Measurements from ENCODE around the gene NCAM1. TPM values are rescaled to one million over a fixed set of nuclear protein-coding genes. Genes with fewer than 3 reads are reported as not detected.
A peak's percentile ranks its signal among the peaks of the same experiment; 100 is the strongest.

The NCAM1 gene
- total RNA-seq, 1 experiment from 2014 or later, result 0.75 TPM

DNA sequence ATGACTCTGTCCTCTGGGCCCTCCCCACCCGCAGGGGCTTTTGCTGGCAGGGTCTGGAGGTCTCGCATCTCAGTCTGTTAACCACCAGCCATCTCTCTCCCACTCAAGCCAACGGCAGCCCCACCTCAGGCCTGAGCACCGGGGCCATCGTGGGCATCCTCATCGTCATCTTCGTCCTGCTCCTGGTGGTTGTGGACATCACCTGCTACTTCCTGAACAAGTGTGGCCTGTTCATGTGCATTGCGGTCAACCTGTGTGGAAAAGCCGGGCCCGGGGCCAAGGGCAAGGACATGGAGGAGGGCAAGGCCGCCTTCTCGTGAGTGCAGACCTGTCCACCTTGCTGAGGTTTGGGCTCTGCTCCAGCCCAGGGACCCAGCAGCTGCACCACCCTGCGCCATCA is 308.9 kb downstream of the NCAM1 start:
- Histone ChIP-seq H3K27me3 (ENCODE audit: low read length) (no peaks in the 10 kb centered on the region), H3K9me3 (ENCODE audit: low read length) (no peaks in the 10 kb centered on the region), H3K36me3 (ENCODE audit: insufficient read depth, low read length) (no peaks in the 10 kb centered on the region), H3K4me1 (ENCODE audit: low read length) (peaks cover 44% of the 10 kb centered on the region), H2AFZ (ENCODE audit: low read length) (no peak overlapping the region), H4K20me1 (ENCODE audit: insufficient read depth, low read depth, low read length) (no peaks in the 10 kb centered on the region), H3K4me3 (ENCODE audit: low read length) (no peak overlapping the region), H3K27ac (ENCODE audit: low read length) (no peak overlapping the region), H3K9me2 (replicated peaks; ENCODE audit: insufficient read depth, low read length) (no peaks in the 10 kb centered on the region), H3K9ac (ENCODE audit: low read length) (no peak overlapping the region), H3K79me2 (ENCODE audit: low read length) (no peaks in the 10 kb centered on the region), H3K4me2 (ENCODE audit: low read depth, low read length, poor library complexity, severe bottlenecking) (no peak overlapping the region)
- no peak for DNase-seq

DNA sequence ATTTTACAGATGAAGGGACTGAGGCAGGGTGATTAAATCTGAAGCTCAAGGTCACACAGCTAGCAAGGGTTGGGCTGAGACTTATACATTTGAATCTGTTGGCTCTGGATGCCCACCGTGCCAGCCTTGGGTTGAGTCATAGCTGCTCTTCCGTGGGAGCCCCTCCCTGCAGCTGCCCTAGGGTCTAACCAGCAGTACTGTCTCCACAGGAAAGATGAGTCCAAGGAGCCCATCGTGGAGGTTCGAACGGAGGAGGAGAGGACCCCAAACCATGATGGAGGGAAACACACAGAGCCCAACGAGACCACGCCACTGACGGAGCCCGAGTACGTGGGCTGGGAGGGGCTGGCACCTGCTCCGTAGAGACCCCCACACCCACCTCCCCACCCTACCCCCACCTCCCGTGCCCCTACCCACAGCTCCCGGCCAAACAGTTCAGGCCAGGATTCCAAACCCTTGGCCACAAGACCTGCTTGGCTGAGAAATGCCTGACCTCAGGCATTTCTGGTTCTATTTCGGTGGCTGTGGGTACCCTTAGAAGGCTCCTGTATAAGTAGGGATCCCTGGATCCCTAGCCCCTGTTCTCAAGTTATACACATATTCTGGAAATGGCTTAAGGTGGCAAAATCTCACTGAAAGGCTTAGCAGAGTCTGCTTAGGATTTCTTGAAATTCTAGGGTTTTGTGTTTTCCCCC is 310.5 kb downstream of the NCAM1 start:
- H3K79me2 ChIP-seq (ENCODE audit: low read length), result no peaks in the 10 kb centered on the region
- H3K9me2 ChIP-seq (replicated peaks; ENCODE audit: insufficient read depth, low read length), result no peaks in the 10 kb centered on the region
- H3K27ac ChIP-seq (ENCODE audit: low read length), result no peak overlapping the region
- H3K4me1 ChIP-seq (ENCODE audit: low read length), result peaks cover 29% of the 10 kb centered on the region
- no peak overlapping the region for H3K4me2 ChIP-seq (ENCODE audit: low read depth, low read length, poor library complexity, severe bottlenecking)
- no peak overlapping the region for H3K4me3 ChIP-seq (ENCODE audit: low read length)
- no peaks in the 10 kb centered on the region for H3K27me3 ChIP-seq (ENCODE audit: low read length)
- H4K20me1 ChIP-seq (ENCODE audit: insufficient read depth, low read depth, low read length), result no peaks in the 10 kb centered on the region
- DNase-seq, result no peak
- H3K9me3 ChIP-seq (ENCODE audit: low read length), result no peaks in the 10 kb centered on the region
- no peak overlapping the region for H2AFZ ChIP-seq (ENCODE audit: low read length)
- H3K36me3 ChIP-seq (ENCODE audit: insufficient read depth, low read length), result no peaks in the 10 kb centered on the region
- no peak overlapping the region for H3K9ac ChIP-seq (ENCODE audit: low read length)

DNA sequence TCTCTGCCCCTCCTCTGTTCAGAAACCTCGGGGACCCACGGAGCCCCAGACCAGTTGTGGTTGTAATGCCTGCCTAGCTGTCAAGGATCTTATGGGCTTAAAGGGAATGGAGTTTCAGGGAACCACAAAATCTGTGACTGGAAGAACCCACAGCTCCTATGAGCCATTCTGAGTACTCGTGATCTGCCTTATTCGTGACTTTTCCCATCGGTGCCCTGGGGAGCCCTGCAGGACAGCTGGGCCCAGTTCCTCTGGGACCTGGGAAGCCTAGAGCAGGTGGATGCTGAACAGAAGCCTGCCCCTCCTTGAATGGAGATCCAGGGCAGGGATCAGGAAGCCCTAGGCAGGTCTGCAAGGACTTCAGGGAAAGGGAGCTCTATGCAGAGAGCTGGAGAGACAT is 311.1 kb downstream of the NCAM1 start:
- Histone ChIP-seq H2AFZ (ENCODE audit: low read length) (no peak overlapping the region), H3K27me3 (ENCODE audit: low read length) (no peaks in the 10 kb centered on the region), H3K36me3 (ENCODE audit: insufficient read depth, low read length) (no peaks in the 10 kb centered on the region), H3K9me2 (replicated peaks; ENCODE audit: insufficient read depth, low read length) (no peaks in the 10 kb centered on the region), H4K20me1 (ENCODE audit: insufficient read depth, low read depth, low read length) (no peaks in the 10 kb centered on the region), H3K9ac (ENCODE audit: low read length) (no peak overlapping the region), H3K9me3 (ENCODE audit: low read length) (no peaks in the 10 kb centered on the region), H3K79me2 (ENCODE audit: low read length) (no peaks in the 10 kb centered on the region), H3K4me1 (ENCODE audit: low read length) (peaks cover 23% of the 10 kb centered on the region), H3K27ac (ENCODE audit: low read length) (no peak overlapping the region), H3K4me3 (ENCODE audit: low read length) (no peak overlapping the region), H3K4me2 (ENCODE audit: low read depth, low read length, poor library complexity, severe bottlenecking) (no peak overlapping the region)
- DNase-seq, result no peak

DNA sequence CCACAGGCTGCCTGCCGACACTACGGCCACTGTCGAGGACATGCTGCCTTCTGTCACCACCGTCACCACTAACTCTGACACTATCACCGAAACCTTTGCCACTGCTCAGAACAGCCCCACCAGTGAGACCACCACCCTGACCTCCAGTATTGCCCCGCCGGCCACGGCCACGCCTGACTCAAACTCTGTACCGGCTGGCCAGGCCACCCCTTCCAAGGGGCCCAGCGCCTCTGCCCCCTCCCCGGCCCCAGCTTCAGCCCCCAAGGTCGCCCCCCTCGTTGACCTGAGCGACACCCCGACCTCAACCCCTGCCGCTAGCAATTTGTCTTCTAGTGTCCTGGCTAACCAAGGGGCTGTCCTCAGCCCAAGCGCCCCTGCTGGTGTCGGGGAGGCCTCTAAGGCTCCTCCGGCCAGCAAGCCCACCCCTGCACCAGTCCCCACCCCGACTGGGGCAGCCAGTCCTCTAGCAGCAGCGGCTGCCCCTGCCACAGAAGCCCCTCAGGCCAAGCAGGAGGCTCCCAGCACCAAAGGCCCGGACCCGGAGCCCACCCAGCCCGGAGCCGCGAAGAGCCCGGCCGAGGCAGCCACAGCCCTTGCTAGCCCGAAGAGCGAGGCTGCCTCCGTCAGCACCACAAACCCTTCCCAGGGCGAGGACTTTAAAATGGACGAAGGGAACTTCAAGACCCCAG is 311.9 kb downstream of the NCAM1 start:
- H3K9ac ChIP-seq (ENCODE audit: low read length), result no peak overlapping the region

DNA sequence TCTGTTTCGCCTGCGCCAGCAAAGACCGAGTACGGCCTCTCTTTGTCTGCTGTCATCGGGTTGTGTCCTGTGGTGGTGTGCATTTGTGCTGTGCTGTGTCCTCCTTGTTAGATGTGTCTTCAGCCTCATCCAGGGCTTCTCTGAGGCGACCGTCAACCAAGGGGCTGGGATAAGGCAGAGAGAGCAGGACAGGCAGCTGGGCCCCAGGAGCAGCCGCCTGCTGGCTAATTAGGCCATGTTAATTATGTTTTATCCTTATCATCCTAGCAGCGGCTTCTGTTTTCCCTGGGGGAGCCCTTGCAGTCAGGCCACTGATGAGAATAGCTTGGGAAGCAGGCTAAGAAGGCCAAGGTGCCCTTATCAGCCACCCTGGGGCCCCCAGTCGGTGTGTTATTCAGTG is 312.5 kb downstream of the NCAM1 start:
- no peaks in the 10 kb centered on the region for H3K79me2 ChIP-seq (ENCODE audit: low read length)
- no peak overlapping the region for H3K4me2 ChIP-seq (ENCODE audit: low read depth, low read length, poor library complexity, severe bottlenecking)
- H3K36me3 ChIP-seq (ENCODE audit: insufficient read depth, low read length), result no peaks in the 10 kb centered on the region
- no peak overlapping the region for H3K27ac ChIP-seq (ENCODE audit: low read length)
- H3K27me3 ChIP-seq (ENCODE audit: low read length), result no peaks in the 10 kb centered on the region
- H3K9me3 ChIP-seq (ENCODE audit: low read length), result no peaks in the 10 kb centered on the region
- no peak overlapping the region for H3K4me3 ChIP-seq (ENCODE audit: low read length)
- no peak overlapping the region for H2AFZ ChIP-seq (ENCODE audit: low read length)
- no peaks in the 10 kb centered on the region for H3K9me2 ChIP-seq (replicated peaks; ENCODE audit: insufficient read depth, low read length)
- H4K20me1 ChIP-seq (ENCODE audit: insufficient read depth, low read depth, low read length), result no peaks in the 10 kb centered on the region
- peaks cover 16% of the 10 kb centered on the region for H3K4me1 ChIP-seq (ENCODE audit: low read length)
- DNase-seq, result no peak
- H3K9ac ChIP-seq (ENCODE audit: low read length), result no peak overlapping the region

More for the DNA sequence above, 311.9 kb downstream of the NCAM1 start:
- Histone ChIP-seq H2AFZ (ENCODE audit: low read length) (no peak overlapping the region), H3K27me3 (ENCODE audit: low read length) (no peaks in the 10 kb centered on the region), H3K4me3 (ENCODE audit: low read length) (no peak overlapping the region), H3K4me1 (ENCODE audit: low read length) (peaks cover 16% of the 10 kb centered on the region), H3K9me2 (replicated peaks; ENCODE audit: insufficient read depth, low read length) (no peaks in the 10 kb centered on the region), H3K9me3 (ENCODE audit: low read length) (no peaks in the 10 kb centered on the region), H3K36me3 (ENCODE audit: insufficient read depth, low read length) (no peaks in the 10 kb centered on the region), H4K20me1 (ENCODE audit: insufficient read depth, low read depth, low read length) (no peaks in the 10 kb centered on the region), H3K4me2 (ENCODE audit: low read depth, low read length, poor library complexity, severe bottlenecking) (no peak overlapping the region), H3K27ac (ENCODE audit: low read length) (no peak overlapping the region), H3K79me2 (ENCODE audit: low read length) (no peaks in the 10 kb centered on the region)
- DNase-seq, result no peak

DNA sequence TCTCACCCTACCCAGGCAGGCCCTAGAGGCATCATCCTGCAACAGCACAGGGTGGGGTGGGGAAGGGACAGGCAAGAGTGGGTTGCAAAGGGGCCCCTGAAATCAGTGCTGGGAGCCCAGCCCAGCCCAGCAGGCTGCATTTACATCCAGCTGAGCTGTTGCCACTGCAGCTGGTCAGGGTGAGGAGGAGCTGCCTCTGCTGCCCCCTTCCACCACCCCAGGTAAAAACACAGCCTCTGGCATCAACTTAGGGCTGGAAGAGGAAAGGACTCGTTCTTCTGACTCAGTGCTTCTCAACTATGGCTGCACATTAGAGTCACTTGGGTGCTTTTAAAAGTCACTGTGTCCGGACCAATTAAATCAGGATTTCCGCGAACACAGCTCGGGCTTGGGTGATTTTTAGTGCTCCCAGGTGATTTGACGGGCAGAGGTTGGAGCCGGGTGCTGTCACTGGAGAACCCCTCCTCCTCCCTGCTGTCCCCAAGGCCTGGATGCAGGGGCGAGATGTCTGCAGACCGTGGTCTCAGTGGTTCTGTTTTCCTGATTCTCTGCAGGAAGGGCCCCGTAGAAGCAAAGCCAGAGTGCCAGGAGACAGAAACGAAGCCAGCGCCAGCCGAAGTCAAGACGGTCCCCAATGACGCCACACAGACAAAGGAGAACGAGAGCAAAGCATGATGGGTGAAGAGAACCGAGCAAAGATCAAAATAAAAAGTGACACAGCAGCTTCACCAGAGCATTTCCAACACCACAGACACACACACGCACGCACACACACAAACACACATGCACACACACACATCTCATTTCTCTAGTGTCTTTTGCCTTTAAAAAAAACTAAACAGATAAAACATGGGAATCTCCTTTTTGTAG is 313.7 kb downstream of the NCAM1 start:
- H3K4me3 ChIP-seq (ENCODE audit: low read length), result no peak overlapping the region
- H3K36me3 ChIP-seq (ENCODE audit: insufficient read depth, low read length), result no peaks in the 10 kb centered on the region
- peaks cover 16% of the 10 kb centered on the region for H3K4me1 ChIP-seq (ENCODE audit: low read length)
- H3K27ac ChIP-seq (ENCODE audit: low read length), result no peak overlapping the region
- peak overlapping the region; percentile 35; the same call in 1 of the 2 replicates for H3K9ac ChIP-seq (ENCODE audit: low read length)
- no peaks in the 10 kb centered on the region for H3K9me3 ChIP-seq (ENCODE audit: low read length)
- no peaks in the 10 kb centered on the region for H3K27me3 ChIP-seq (ENCODE audit: low read length)
- H3K4me2 ChIP-seq (ENCODE audit: low read depth, low read length, poor library complexity, severe bottlenecking), result no peak overlapping the region
- H4K20me1 ChIP-seq (ENCODE audit: insufficient read depth, low read depth, low read length), result no peaks in the 10 kb centered on the region
- no peaks in the 10 kb centered on the region for H3K9me2 ChIP-seq (replicated peaks; ENCODE audit: insufficient read depth, low read length)
- H3K79me2 ChIP-seq (ENCODE audit: low read length), result no peaks in the 10 kb centered on the region
- DNase-seq, result peak; percentile 61
- no peak overlapping the region for H2AFZ ChIP-seq (ENCODE audit: low read length)

DNA sequence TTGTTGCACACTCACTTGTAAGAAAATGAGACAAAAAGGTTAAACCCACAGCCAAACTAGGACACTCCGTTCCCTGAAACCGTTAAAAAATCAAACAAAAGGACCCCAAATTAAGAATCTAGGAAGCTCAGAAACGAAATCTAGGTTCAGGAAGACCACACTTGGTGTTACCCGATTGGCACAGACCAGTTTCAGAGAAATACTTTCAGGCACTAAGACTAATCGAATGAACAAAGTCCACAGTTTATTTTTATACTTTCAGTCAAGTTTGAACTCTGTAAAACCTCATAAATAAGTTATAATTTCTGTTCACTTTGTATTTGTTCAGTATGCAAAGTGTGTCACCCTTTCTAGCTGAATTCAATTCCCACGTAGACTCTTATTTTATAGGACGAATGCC is 314.4 kb downstream of the NCAM1 start:
- Histone ChIP-seq H3K9ac (ENCODE audit: low read length) (no peak overlapping the region), H3K79me2 (ENCODE audit: low read length) (no peaks in the 10 kb centered on the region), H2AFZ (ENCODE audit: low read length) (no peak overlapping the region), H3K36me3 (ENCODE audit: insufficient read depth, low read length) (no peaks in the 10 kb centered on the region), H4K20me1 (ENCODE audit: insufficient read depth, low read depth, low read length) (no peaks in the 10 kb centered on the region), H3K9me2 (replicated peaks; ENCODE audit: insufficient read depth, low read length) (no peaks in the 10 kb centered on the region), H3K9me3 (ENCODE audit: low read length) (no peaks in the 10 kb centered on the region), H3K4me2 (ENCODE audit: low read depth, low read length, poor library complexity, severe bottlenecking) (no peak overlapping the region), H3K27ac (ENCODE audit: low read length) (no peak overlapping the region), H3K4me3 (ENCODE audit: low read length) (no peak overlapping the region), H3K4me1 (ENCODE audit: low read length) (peaks cover 16% of the 10 kb centered on the region), H3K27me3 (ENCODE audit: low read length) (no peaks in the 10 kb centered on the region)
- DNase-seq, result no peak

DNA sequence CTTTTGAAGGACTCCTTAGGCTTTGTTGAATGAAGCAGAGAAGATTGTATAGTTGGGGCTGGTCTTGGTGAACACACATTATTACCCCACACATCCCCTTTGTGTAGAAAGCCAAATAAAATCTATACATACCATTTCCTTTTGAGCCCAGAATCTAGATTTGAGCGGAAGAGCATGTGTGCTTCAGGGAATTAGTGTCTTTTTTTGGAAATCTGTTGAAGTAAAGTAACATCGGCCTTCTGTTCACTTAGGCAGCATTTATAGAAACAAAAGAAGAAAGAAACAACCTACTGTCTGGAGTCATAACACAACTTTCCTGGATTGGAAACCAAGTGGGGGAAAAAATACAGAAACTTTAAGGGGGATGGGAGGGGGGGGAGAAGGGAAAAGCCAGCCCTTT is 315.2 kb downstream of the NCAM1 start:
- Histone ChIP-seq H3K36me3 (ENCODE audit: insufficient read depth, low read length) (no peaks in the 10 kb centered on the region), H3K9me3 (ENCODE audit: low read length) (no peaks in the 10 kb centered on the region), H3K4me2 (ENCODE audit: low read depth, low read length, poor library complexity, severe bottlenecking) (no peak overlapping the region), H3K9ac (ENCODE audit: low read length) (no peak overlapping the region), H3K27me3 (ENCODE audit: low read length) (no peaks in the 10 kb centered on the region), H4K20me1 (ENCODE audit: insufficient read depth, low read depth, low read length) (no peaks in the 10 kb centered on the region), H3K4me1 (ENCODE audit: low read length) (peaks cover 16% of the 10 kb centered on the region), H3K27ac (ENCODE audit: low read length) (no peak overlapping the region), H3K9me2 (replicated peaks; ENCODE audit: insufficient read depth, low read length) (no peaks in the 10 kb centered on the region), H2AFZ (ENCODE audit: low read length) (no peak overlapping the region), H3K79me2 (ENCODE audit: low read length) (no peaks in the 10 kb centered on the region), H3K4me3 (ENCODE audit: low read length) (no peak overlapping the region)
- DNase-seq, result no peak
